Measurements from ENCODE around the gene C2orf69.

C2orf69 gene

DNA sequence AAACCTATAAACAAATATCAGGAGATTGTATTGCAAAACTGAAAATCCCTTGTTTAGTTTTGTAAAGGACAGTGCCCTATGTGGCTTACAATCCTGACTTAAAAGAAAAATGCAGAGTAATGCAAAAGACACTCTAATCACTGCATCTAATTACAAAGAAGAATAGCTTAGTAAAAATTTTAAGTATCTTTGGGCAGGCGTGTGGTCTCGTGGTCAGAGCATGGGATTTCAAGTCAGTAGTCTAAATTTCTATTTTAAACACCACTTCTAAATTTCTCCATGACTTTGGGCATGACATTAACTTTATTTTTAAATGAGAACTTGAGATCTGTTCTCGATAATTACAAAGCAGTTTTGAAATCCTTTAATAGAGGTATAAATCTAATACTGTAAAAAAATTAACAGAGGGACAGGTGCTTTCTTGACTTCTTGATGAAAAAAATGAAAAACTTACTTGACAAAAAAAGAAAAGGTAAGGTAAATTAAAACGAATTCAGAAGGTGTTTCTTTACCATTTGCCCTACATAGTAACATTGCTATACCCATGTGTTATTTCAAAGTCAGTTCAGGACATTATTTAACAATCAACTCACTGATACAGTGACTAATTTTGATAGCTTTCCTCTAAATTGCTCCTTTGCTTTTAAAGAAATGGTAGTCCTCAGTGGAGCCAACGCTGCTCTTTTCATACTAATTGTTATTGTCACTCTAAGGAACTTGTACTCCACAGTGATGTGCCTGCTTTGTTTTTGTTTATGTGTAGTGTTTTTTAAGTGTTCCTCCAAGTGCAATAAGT is 42.5 kb upstream of the C2orf69 start:
- no peaks in the 10 kb centered on the region for H4K20me1 ChIP-seq (ENCODE audit: insufficient read depth, low read length)
- H3K27ac ChIP-seq (ENCODE audit: low read depth, low read length, poor library complexity, severe bottlenecking): no peak overlapping the region
- no peaks in the 10 kb centered on the region for H3F3A ChIP-seq (ENCODE audit: insufficient read depth, low read length)
- H2AFZ ChIP-seq (ENCODE audit: low read length): no peak overlapping the region
- H3K9me2 ChIP-seq (ENCODE audit: low read depth, low read length): no peaks in the 10 kb centered on the region
- no peak overlapping the region for H3K4me3 ChIP-seq (ENCODE audit: low read depth, low read length, poor library complexity, severe bottlenecking)
- H3K9me3 ChIP-seq (ENCODE audit: low read length): no peaks in the 10 kb centered on the region
- no peaks in the 10 kb centered on the region for H3K4me1 ChIP-seq (ENCODE audit: insufficient read depth, low read length, severe bottlenecking)
- H3K79me2 ChIP-seq (ENCODE audit: insufficient read depth, low read length): no peaks in the 10 kb centered on the region
- TF ChIP-seq, protein P1, sequence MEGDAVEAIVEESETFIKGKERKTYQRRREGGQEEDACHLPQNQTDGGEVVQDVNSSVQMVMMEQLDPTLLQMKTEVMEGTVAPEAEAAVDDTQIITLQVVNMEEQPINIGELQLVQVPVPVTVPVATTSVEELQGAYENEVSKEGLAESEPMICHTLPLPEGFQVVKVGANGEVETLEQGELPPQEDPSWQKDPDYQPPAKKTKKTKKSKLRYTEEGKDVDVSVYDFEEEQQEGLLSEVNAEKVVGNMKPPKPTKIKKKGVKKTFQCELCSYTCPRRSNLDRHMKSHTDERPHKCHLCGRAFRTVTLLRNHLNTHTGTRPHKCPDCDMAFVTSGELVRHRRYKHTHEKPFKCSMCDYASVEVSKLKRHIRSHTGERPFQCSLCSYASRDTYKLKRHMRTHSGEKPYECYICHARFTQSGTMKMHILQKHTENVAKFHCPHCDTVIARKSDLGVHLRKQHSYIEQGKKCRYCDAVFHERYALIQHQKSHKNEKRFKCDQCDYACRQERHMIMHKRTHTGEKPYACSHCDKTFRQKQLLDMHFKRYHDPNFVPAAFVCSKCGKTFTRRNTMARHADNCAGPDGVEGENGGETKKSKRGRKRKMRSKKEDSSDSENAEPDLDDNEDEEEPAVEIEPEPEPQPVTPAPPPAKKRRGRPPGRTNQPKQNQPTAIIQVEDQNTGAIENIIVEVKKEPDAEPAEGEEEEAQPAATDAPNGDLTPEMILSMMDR (IDR thresholded peaks at IDR 0.05; ENCODE audit: low read length): no peak
- no peak for TF ChIP-seq EZH2 (IDR thresholded peaks at IDR 0.05; ENCODE audit: borderline replicate concordance, low read length)
- no peaks in the 10 kb centered on the region for H3K27me3 ChIP-seq (ENCODE audit: insufficient read depth, low read length)
- H3K9ac ChIP-seq (ENCODE audit: low read length): no peak overlapping the region
- H3K36me3 ChIP-seq (ENCODE audit: insufficient read depth, low read length): no peaks in the 10 kb centered on the region
- no peak overlapping the region for H3K4me2 ChIP-seq (ENCODE audit: low read length)

DNA sequence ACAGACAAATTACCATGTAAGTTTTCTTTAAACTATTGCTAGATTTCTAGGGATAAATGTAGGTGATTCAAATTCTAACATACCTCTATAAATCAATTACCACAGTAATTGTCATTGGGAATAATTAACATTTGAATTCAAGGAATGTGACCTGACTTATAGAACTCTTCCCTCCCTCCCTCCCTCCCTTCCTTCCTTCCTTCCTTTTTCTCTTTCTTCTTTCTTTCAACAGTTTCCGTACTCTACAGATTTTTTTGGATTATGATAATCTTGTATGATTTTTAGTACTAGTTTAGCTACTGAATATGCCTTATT is 41.9 kb upstream of the C2orf69 start:
- no peak overlapping the region for H3K4me2 ChIP-seq (ENCODE audit: low read length)
- no peaks in the 10 kb centered on the region for H3F3A ChIP-seq (ENCODE audit: insufficient read depth, low read length)
- H3K9ac ChIP-seq (ENCODE audit: low read length): no peak overlapping the region
- H3K4me3 ChIP-seq (ENCODE audit: low read depth, low read length, poor library complexity, severe bottlenecking): no peak overlapping the region
- H4K20me1 ChIP-seq (ENCODE audit: insufficient read depth, low read length): no peaks in the 10 kb centered on the region
- no peak for TF ChIP-seq EZH2 (IDR thresholded peaks at IDR 0.05; ENCODE audit: borderline replicate concordance, low read length)
- TF ChIP-seq, protein P1 (IDR thresholded peaks at IDR 0.05; ENCODE audit: low read length): no peak
- H3K4me1 ChIP-seq (ENCODE audit: insufficient read depth, low read length, severe bottlenecking): no peaks in the 10 kb centered on the region
- no peaks in the 10 kb centered on the region for H3K9me2 ChIP-seq (ENCODE audit: low read depth, low read length)
- H3K27me3 ChIP-seq (ENCODE audit: insufficient read depth, low read length): no peaks in the 10 kb centered on the region
- H2AFZ ChIP-seq (ENCODE audit: low read length): no peak overlapping the region
- H3K36me3 ChIP-seq (ENCODE audit: insufficient read depth, low read length): no peaks in the 10 kb centered on the region
- no peak overlapping the region for H3K27ac ChIP-seq (ENCODE audit: low read depth, low read length, poor library complexity, severe bottlenecking)
- no peaks in the 10 kb centered on the region for H3K79me2 ChIP-seq (ENCODE audit: insufficient read depth, low read length)
- H3K9me3 ChIP-seq (ENCODE audit: low read length): no peaks in the 10 kb centered on the region; the same call in 1 of the 2 replicates

DNA sequence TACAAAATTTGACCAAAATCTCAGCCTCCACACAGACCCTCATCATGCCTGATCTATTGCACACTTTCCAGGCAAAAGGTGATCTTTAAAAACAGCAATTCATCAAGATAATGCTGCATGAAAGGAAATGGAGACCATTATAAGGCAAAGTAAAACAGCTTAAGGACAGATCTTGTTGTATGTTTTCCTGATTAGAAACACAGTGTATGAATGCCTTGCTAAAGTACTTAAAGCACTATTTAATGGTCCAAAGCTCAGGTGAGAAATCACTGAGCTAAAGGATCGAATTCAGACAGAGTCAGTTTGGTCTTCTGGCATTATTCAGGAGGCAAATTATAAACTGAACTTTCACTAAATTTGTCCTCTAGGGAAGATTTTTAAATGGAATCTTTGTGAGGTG is 41.4 kb upstream of the C2orf69 start:
- no peak overlapping the region for H3K27ac ChIP-seq (ENCODE audit: low read depth, low read length, poor library complexity, severe bottlenecking)
- H3K4me3 ChIP-seq (ENCODE audit: low read depth, low read length, poor library complexity, severe bottlenecking): no peak overlapping the region

More for the DNA sequence above, 41.4 kb upstream of the C2orf69 start:
- H3K36me3 ChIP-seq (ENCODE audit: insufficient read depth, low read length): no peaks in the 10 kb centered on the region
- H3F3A ChIP-seq (ENCODE audit: insufficient read depth, low read length): no peaks in the 10 kb centered on the region
- H3K9ac ChIP-seq (ENCODE audit: low read length): no peak overlapping the region
- no peak for TF ChIP-seq EZH2 (IDR thresholded peaks at IDR 0.05; ENCODE audit: borderline replicate concordance, low read length)
- TF ChIP-seq, protein P1 (IDR thresholded peaks at IDR 0.05; ENCODE audit: low read length): no peak
- H4K20me1 ChIP-seq (ENCODE audit: insufficient read depth, low read length): no peaks in the 10 kb centered on the region
- H2AFZ ChIP-seq (ENCODE audit: low read length): no peak overlapping the region
- no peaks in the 10 kb centered on the region for H3K4me1 ChIP-seq (ENCODE audit: insufficient read depth, low read length, severe bottlenecking)
- H3K9me2 ChIP-seq (ENCODE audit: low read depth, low read length): no peaks in the 10 kb centered on the region
- no peaks in the 10 kb centered on the region for H3K79me2 ChIP-seq (ENCODE audit: insufficient read depth, low read length)
- peaks cover 4% of the 10 kb centered on the region; the same call in 1 of the 2 replicates for H3K9me3 ChIP-seq (ENCODE audit: low read length)
- H3K27me3 ChIP-seq (ENCODE audit: insufficient read depth, low read length): no peaks in the 10 kb centered on the region
- no peak overlapping the region for H3K4me2 ChIP-seq (ENCODE audit: low read length)

All from OCI-LY1 (cell line).